H9 (cell line): Measurements from ENCODE around the gene FBXO31. TPM values are rescaled to one million over a fixed set of nuclear protein-coding genes. Genes with fewer than 3 reads are reported as not detected.

Experiments
- DNase-seq: peaks from one replicate; pipeline ENCODE4 v3.0.0-alpha.2; 2017
- H2AFZ ChIP-seq: one replicate; pipeline ENCODE4 v1.6.1; 2013; ENCODE audit warnings: mild to moderate bottlenecking, low read length, control low read depth, moderate library complexity
- H2AK5ac ChIP-seq: 2 replicates; pipeline ENCODE4 v1.6.1; 2013; ENCODE audit warnings: low read length, control low read depth, mixed read lengths; ENCODE audit not compliant: insufficient read length
- H2BK120ac ChIP-seq: one replicate; pipeline ENCODE4 v1.6.1; 2013; ENCODE audit warnings: low read depth, mild to moderate bottlenecking, low read length, control low read depth, inconsistent platforms; ENCODE audit not compliant: poor library complexity, severe bottlenecking
- H2BK12ac ChIP-seq: 2 replicates; pipeline ENCODE4 v1.6.1; 2013; ENCODE audit warnings: low read length, control low read depth, mixed read lengths, low read depth; ENCODE audit not compliant: insufficient read length
- H2BK15ac ChIP-seq: 2 replicates; pipeline ENCODE4 v1.6.1; 2013; ENCODE audit warnings: low read depth, low read length, control low read depth
- H2BK20ac ChIP-seq: one replicate; pipeline ENCODE4 v1.6.1; 2013; ENCODE audit warnings: low read depth, mild to moderate bottlenecking, low read length, control low read depth, inconsistent platforms; ENCODE audit not compliant: poor library complexity, severe bottlenecking
- H2BK5ac ChIP-seq: 2 replicates; pipeline ENCODE4 v1.6.1; 2013; ENCODE audit warnings: low read length, control low read depth, mixed read lengths; ENCODE audit not compliant: insufficient read length
- H3K14ac ChIP-seq: 2 replicates; pipeline ENCODE4 v1.6.1; 2013; ENCODE audit warnings: low read length, control low read depth; ENCODE audit not compliant: insufficient read depth
- H3K18ac ChIP-seq: 2 replicates; pipeline ENCODE4 v1.6.1; 2013; ENCODE audit warnings: low read depth, mild to moderate bottlenecking, mixed read lengths, low read length, control low read depth; ENCODE audit not compliant: insufficient read length
- H3K23ac ChIP-seq: 2 replicates; pipeline ENCODE4 v1.6.1; 2013; ENCODE audit warnings: low read length, control low read depth, mixed read lengths, low read depth; ENCODE audit not compliant: insufficient read length
- H3K23me2 ChIP-seq: 2 replicates; pipeline ENCODE4 v1.6.1; 2013; ENCODE audit warnings: low read depth, mild to moderate bottlenecking, mixed read lengths, low read length, control low read depth; ENCODE audit not compliant: insufficient read length, poor library complexity, severe bottlenecking
- H3K27ac ChIP-seq: 2 replicates; pipeline ENCODE4 v1.5.1; 2013; ENCODE audit warnings: low read length, control low read depth, mixed read lengths, low read depth; ENCODE audit not compliant: insufficient read length
- H3K27me3 ChIP-seq: 2 replicates; pipeline ENCODE4 v1.6.1; 2013; ENCODE audit warnings: low read length, control low read depth, inconsistent platforms; ENCODE audit not compliant: insufficient read depth
- H3K4ac ChIP-seq: 2 replicates; pipeline ENCODE4 v1.6.1; 2013; ENCODE audit warnings: low read depth, mild to moderate bottlenecking, control low read depth, inconsistent platforms, low read length, moderate library complexity
- H3K4me1 ChIP-seq: 2 replicates; pipeline ENCODE4 v1.6.1; 2013; ENCODE audit warnings: low read length, control low read depth, inconsistent platforms; ENCODE audit not compliant: insufficient read depth
- H3K4me2 ChIP-seq: 2 replicates; pipeline ENCODE4 v1.6.1; 2013; ENCODE audit warnings: low read length, control low read depth, mixed read lengths; ENCODE audit not compliant: insufficient read length, insufficient read depth
- H3K56ac ChIP-seq: 2 replicates; pipeline ENCODE4 v1.6.1; 2013; ENCODE audit warnings: low read depth, mild to moderate bottlenecking, mixed read lengths, low read length, control low read depth; ENCODE audit not compliant: insufficient read length
- H3K79me1 ChIP-seq: 2 replicates; pipeline ENCODE4 v1.6.1; 2013; ENCODE audit warnings: low read depth, mild to moderate bottlenecking, moderate library complexity, low read length, control low read depth, inconsistent platforms; ENCODE audit not compliant: insufficient read depth, poor library complexity, severe bottlenecking
- H3K79me2 ChIP-seq: 2 replicates; pipeline ENCODE4 v1.6.1; 2013; ENCODE audit warnings: low read length, control low read depth, inconsistent platforms; ENCODE audit not compliant: insufficient read depth
- H3K9ac ChIP-seq: 2 replicates; pipeline ENCODE4 v1.6.1; 2013; ENCODE audit warnings: low read length, control low read depth, mixed read lengths; ENCODE audit not compliant: insufficient read length; ENCODE audit errors: extremely low read depth
- H3K9me3 ChIP-seq: one replicate; pipeline ENCODE4 v1.6.1; 2013; ENCODE audit warnings: low read depth, low read length, inconsistent platforms; ENCODE audit not compliant: control insufficient read depth
- H3T11ph ChIP-seq: one replicate; pipeline ENCODE4 v1.6.1; 2013; ENCODE audit warnings: mild to moderate bottlenecking, low read length, control low read depth, inconsistent platforms
- H4K20me1 ChIP-seq: one replicate; pipeline ENCODE4 v1.6.1; 2013; ENCODE audit not compliant: control insufficient read depth, insufficient read length, insufficient read depth
- H4K5ac ChIP-seq: 2 replicates; pipeline ENCODE4 v1.6.1; 2013; ENCODE audit warnings: low read depth, mild to moderate bottlenecking, mixed read lengths, low read length, control low read depth; ENCODE audit not compliant: insufficient read length
- H4K8ac ChIP-seq: replicated peaks from 2 replicates; pipeline ENCODE4 v1.6.1; 2013; ENCODE audit warnings: low read length, control low read depth, mixed read lengths, low read depth; ENCODE audit not compliant: insufficient read length
- H4K91ac ChIP-seq: 2 replicates; pipeline ENCODE4 v1.6.1; 2013; ENCODE audit warnings: low read depth, mild to moderate bottlenecking, moderate library complexity, mixed read lengths, low read length, control low read depth; ENCODE audit not compliant: insufficient read length
- H3K27ac Mint-ChIP-seq, 3 experiments: 2 replicates in 2 of 3; 3 replicates in 1 of 3; pipeline ENCODE4 v1.8.0; 2020 to 2021; ENCODE audit warnings: mixed read lengths in 3 of 3, mild to moderate bottlenecking in 1 of 3, moderate library complexity in 1 of 3
- H3K27me3 Mint-ChIP-seq: 2 replicates; pipeline ENCODE4 v1.8.0; 2021; ENCODE audit warnings: low read depth, mild to moderate bottlenecking, moderate library complexity, mixed read lengths
- H3K36me3 Mint-ChIP-seq, 3 experiments: 2 replicates in 2 of 3; 3 replicates in 1 of 3; pipeline ENCODE4 v1.8.0; 2020 to 2021; ENCODE audit warnings: low read depth in 3 of 3, mixed read lengths in 3 of 3; ENCODE audit not compliant: insufficient read depth in 1 of 3
- H3K4me1 Mint-ChIP-seq, 2 experiments: 2 replicates each; pipeline ENCODE4 v1.8.0; 2020; ENCODE audit warnings: mixed read lengths in 2 of 2
- H3K4me3 Mint-ChIP-seq, 2 experiments: 2 replicates in 1 of 2; 3 replicates in 1 of 2; pipeline ENCODE4 v1.8.0; 2020 to 2021; ENCODE audit warnings: mild to moderate bottlenecking in 2 of 2, mixed read lengths in 2 of 2, moderate library complexity in 1 of 2
- H3K9me3 Mint-ChIP-seq, 2 experiments: 2 replicates in 1 of 2; 3 replicates in 1 of 2; pipeline ENCODE4 v1.8.0; 2020; ENCODE audit warnings: mild to moderate bottlenecking in 2 of 2, mixed read lengths in 2 of 2, moderate library complexity in 1 of 2
- WGBS: extraction: QIAGEN DNeasy Blood & Tissue Kit; methylation state at CpG from one replicate; pipeline ENCODE4 v1.1.7; 2013; ENCODE audit warnings: missing lambda C conversion rate, low lambda C conversion rate, mixed read lengths; ENCODE audit not compliant: insufficient read length; ENCODE audit errors: extremely low coverage; 5-methylcytosine and 5-hydroxymethylcytosine counted together
- total RNA-seq: library from RNA; stranded (reverse); gene quantifications from 2 replicates; pipeline ENCODE4 v1.2.1, GENCODE V29; 2021
- TF ChIP-seq, protein P1 (sequence below): fragments of 200-600 bp; sonication (generic); conservative IDR thresholded peaks from 3 replicates; pipeline ENCODE4 v1.8.0; 2021; ENCODE audit warnings: antibody characterized with exemption, mild to moderate bottlenecking

FBXO31 gene
- total RNA-seq, 1 experiment from 2014 or later, result 24.2 TPM

DNA sequence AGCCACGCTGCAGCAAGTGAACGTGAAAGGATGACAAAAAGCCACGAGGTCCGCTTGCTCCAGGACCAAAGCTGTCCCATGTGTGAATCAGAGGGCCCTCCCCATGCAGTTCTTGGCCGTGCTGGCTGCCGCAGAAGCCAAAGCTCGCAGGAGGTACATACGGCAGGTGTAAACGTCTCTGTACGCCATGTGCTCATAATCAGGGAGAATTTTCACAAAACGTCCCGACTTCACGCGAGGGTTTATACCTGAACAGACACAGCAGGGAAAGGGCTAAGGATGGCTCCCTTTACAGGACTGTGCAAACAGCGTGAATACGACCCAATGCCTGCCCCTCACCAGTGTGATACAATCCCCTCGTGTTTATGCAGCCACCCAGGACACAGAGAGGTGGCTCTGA, 25.3 kb downstream of the FBXO31 start:
- H3K4me1 ChIP-seq, result no peaks in the 10 kb centered on the region
- Mint-ChIP-seq H3K9me3 (no peaks in the 10 kb centered on the region), H3K4me1 (no peaks in the 10 kb centered on the region), H3K27ac (no peak overlapping the region; a peak in 1 of 7 replicates), H3K4me3 (no peak overlapping the region), H3K36me3 (peaks cover 4 to 43% (median 26%) of the 10 kb centered on the region in 3 experiments; a peak in 6 of 7 replicates), H3K27me3 (no peaks in the 10 kb centered on the region)
- no peak overlapping the region for H3K4me2 ChIP-seq
- H4K5ac ChIP-seq, result no peak overlapping the region
- no peaks in the 10 kb centered on the region for H3K23me2 ChIP-seq
- H4K91ac ChIP-seq, result no peak overlapping the region
- H2BK12ac ChIP-seq, result no peak overlapping the region
- no peak overlapping the region for H3T11ph ChIP-seq
- no peak overlapping the region for H3K56ac ChIP-seq
- no peak overlapping the region for H3K23ac ChIP-seq
- H3K4ac ChIP-seq, result no peak overlapping the region
- no peak overlapping the region for H3K9ac ChIP-seq
- H2AK5ac ChIP-seq, result no peak overlapping the region
- no peak overlapping the region for H3K18ac ChIP-seq
- H3K27ac ChIP-seq, result no peak overlapping the region
- H4K20me1 ChIP-seq, result no peaks in the 10 kb centered on the region
- H2BK5ac ChIP-seq, result no peak overlapping the region
- no peaks in the 10 kb centered on the region for H3K79me1 ChIP-seq
- H3K14ac ChIP-seq, result no peak overlapping the region; the same call in 1 of the 2 replicates
- DNase-seq, result no peak
- WGBS, result no CpG with 5 or more reads among the region's 17 CpGs
- no peak overlapping the region for H2BK120ac ChIP-seq
- TF ChIP-seq, protein P1, sequence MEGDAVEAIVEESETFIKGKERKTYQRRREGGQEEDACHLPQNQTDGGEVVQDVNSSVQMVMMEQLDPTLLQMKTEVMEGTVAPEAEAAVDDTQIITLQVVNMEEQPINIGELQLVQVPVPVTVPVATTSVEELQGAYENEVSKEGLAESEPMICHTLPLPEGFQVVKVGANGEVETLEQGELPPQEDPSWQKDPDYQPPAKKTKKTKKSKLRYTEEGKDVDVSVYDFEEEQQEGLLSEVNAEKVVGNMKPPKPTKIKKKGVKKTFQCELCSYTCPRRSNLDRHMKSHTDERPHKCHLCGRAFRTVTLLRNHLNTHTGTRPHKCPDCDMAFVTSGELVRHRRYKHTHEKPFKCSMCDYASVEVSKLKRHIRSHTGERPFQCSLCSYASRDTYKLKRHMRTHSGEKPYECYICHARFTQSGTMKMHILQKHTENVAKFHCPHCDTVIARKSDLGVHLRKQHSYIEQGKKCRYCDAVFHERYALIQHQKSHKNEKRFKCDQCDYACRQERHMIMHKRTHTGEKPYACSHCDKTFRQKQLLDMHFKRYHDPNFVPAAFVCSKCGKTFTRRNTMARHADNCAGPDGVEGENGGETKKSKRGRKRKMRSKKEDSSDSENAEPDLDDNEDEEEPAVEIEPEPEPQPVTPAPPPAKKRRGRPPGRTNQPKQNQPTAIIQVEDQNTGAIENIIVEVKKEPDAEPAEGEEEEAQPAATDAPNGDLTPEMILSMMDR, result no peak
- no peaks in the 10 kb centered on the region for H3K79me2 ChIP-seq
- H3K27me3 ChIP-seq, result no peaks in the 10 kb centered on the region
- no peaks in the 10 kb centered on the region for H3K9me3 ChIP-seq
- no peak overlapping the region for H2BK15ac ChIP-seq
- H4K8ac ChIP-seq, result no peak overlapping the region
- H2AFZ ChIP-seq, result no peak overlapping the region
- H2BK20ac ChIP-seq, result no peak overlapping the region
